ENCODE data around the gene EFCAB12. TPM values are rescaled to one million over a fixed set of nuclear protein-coding genes. Genes with fewer than 3 reads are reported as not detected.
"Not testable (repeated sequence)": the region's sequence is repeated elsewhere in the genome, so short reads cannot be mapped to it uniquely, and the experiment has no call there.

Gene EFCAB12
- total RNA-seq, 1 donor from 2014 or later, result 0.63 TPM

DNA sequence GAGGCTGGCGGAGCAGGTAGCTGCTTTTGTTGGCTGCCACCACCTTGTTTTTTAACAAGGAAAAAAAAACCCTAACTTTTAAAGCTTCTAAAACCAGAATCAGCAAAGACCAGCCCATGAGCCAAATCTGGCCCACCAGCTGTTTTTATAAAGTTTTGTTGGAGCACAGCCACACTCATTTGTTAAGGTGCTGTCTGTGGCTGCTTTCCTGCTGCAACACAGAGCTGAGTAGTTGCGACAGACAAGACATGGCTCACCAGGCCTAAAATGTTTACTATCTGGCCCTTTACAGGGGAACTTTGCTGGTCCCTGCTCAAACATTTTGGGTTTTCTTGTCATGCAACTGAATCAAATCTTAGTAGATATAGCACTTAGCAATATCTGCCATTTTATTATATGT, 18.9 kb downstream of the EFCAB12 start:
- no peak overlapping the region for H3K4me3 Mint-ChIP-seq
- intact Hi-C loops (cut with micrococcal nuclease), result no loop called here
- peaks cover 4% of the 10 kb centered on the region for H3K27me3 Mint-ChIP-seq
- DNase-seq, result no peak
- no peaks in the 10 kb centered on the region for H3K4me1 Mint-ChIP-seq
- no peak overlapping the region for H3K27ac Mint-ChIP-seq
- no peaks in the 10 kb centered on the region for H3K36me3 Mint-ChIP-seq (ENCODE audit: low read depth)
- no peaks in the 10 kb centered on the region for H3K9me3 Mint-ChIP-seq

- no peak for DNase-seq
- no peak overlapping the region for H3K27ac Mint-ChIP-seq
- H3K36me3 Mint-ChIP-seq (ENCODE audit: low read depth), result no peaks in the 10 kb centered on the region
- intact Hi-C loops (cut with micrococcal nuclease), result no loop called here
- H3K27me3 Mint-ChIP-seq, result no peaks in the 10 kb centered on the region
- no peak overlapping the region for H3K4me3 Mint-ChIP-seq
- peaks cover 1% of the 10 kb centered on the region for H3K4me1 Mint-ChIP-seq
- no peaks in the 10 kb centered on the region for H3K9me3 Mint-ChIP-seq
Measured at GRCh38 chr3:129404610-129405009, 23.8 kb downstream of the EFCAB12 start.

DNA sequence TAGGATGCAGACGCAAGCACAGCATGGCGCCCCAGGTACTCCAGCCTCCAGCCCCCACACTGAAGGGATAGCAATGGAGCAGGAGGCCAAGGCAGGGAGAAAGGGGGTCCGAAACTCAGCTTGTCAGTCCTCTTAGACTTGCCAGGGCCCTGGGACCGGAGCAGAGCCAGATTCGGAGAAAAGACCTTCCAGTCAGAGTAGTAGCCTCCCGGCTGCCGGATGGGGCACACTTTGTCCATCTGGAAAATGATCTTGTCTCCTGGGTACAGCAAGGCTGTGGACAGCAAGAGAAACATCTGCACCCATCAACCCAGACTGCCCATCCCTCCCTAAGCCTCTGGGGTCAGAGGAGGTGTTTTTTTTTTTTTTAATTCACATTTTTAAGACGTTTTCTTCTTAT, 24.3 kb downstream of the EFCAB12 start:
- no peak for DNase-seq
- Mint-ChIP-seq H3K27me3 (no peaks in the 10 kb centered on the region), H3K27ac (no peak overlapping the region), H3K4me3 (no peak overlapping the region), H3K9me3 (no peaks in the 10 kb centered on the region), H3K36me3 (ENCODE audit: low read depth) (no peaks in the 10 kb centered on the region), H3K4me1 (peaks cover 4% of the 10 kb centered on the region)
- intact Hi-C loops (cut with micrococcal nuclease), result no loop called here

DNA sequence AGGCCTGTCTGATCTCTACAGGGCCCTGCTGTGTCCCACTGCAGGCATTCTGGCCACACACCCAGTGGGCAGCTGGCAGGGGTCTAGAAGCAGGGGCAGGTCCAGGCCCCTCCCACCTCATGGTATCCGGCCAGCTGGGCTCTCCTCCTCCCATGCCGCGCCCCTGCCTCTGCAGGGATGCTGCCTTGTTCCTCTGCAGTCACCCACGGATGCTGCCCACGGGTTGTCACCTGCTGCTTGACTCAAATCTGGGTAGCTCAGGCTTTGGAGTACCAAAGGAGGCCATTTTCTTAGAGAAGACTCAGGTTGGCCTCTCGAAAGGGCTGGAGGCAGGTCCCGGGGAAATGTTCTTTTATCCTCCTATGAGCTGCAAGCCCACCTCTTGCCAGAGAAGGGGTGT, 25.0 kb downstream of the EFCAB12 start:
- intact Hi-C loops (cut with micrococcal nuclease), result no loop called here
- H3K4me3 Mint-ChIP-seq, result no peak overlapping the region
- peaks cover 4% of the 10 kb centered on the region for H3K36me3 Mint-ChIP-seq (ENCODE audit: low read depth)
- no peaks in the 10 kb centered on the region for H3K27me3 Mint-ChIP-seq
- H3K4me1 Mint-ChIP-seq, result peaks cover 7% of the 10 kb centered on the region
- H3K9me3 Mint-ChIP-seq, result no peaks in the 10 kb centered on the region
- DNase-seq, result no peak
- H3K27ac Mint-ChIP-seq, result no peak overlapping the region

- Mint-ChIP-seq H3K4me3 (no peak overlapping the region), H3K27me3 (no peaks in the 10 kb centered on the region), H3K4me1 (peaks cover 14% of the 10 kb centered on the region), H3K36me3 (ENCODE audit: low read depth) (peaks cover 4% of the 10 kb centered on the region), H3K9me3 (no peaks in the 10 kb centered on the region), H3K27ac (no peak overlapping the region)
- intact Hi-C loops (cut with micrococcal nuclease), result no loop called here
- no peak for DNase-seq
Measured at GRCh38 chr3:129402616-129403015, 25.8 kb downstream of the EFCAB12 start.

DNA sequence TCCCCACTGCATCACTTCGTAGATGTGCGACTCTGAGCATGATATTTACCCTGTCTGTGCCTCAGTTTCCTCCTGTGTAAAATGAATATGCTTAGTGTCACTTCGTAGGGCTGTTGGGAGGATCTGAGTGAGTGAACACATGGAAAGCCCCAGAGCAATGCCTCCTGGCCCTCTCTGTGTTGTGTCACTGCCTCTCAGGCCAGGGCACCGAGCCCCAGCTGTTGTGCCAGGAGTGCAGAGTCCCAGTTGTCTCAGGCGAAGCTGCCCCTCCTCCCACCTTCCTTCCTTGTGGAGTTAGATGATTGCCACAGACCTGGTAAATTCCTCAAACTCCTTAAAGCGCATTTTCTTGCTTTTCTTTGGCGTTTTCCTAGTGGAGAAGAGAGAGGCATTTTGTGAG, 26.2 kb downstream of the EFCAB12 start:
- Mint-ChIP-seq H3K9me3 (no peaks in the 10 kb centered on the region), H3K4me1 (peaks cover 18% of the 10 kb centered on the region), H3K4me3 (no peak overlapping the region), H3K27me3 (no peaks in the 10 kb centered on the region), H3K36me3 (ENCODE audit: low read depth) (peaks cover 8% of the 10 kb centered on the region), H3K27ac (no peak overlapping the region)
- DNase-seq, result no peak
- intact Hi-C loops (cut with micrococcal nuclease), result no loop called here

- Mint-ChIP-seq H3K27ac (peak overlapping the region; percentile 92), H3K36me3 (ENCODE audit: low read depth) (peaks cover 22% of the 10 kb centered on the region), H3K4me1 (peaks cover 31% of the 10 kb centered on the region), H3K27me3 (no peaks in the 10 kb centered on the region), H3K4me3 (peak overlapping the region; percentile 91), H3K9me3 (no peaks in the 10 kb centered on the region)
- DNase-seq, result no peak
- intact Hi-C loops (cut with micrococcal nuclease), result loop anchor here (1.0 to 2.0 kb wide), 5 partner anchors 28 to 1347 kb away; partner anchors contain the start of genes EFCAB12, HMCES, IFT122 and RPN1
Measured at GRCh38 chr3:129399895-129400357, 28.5 kb downstream of the EFCAB12 start.

DNA sequence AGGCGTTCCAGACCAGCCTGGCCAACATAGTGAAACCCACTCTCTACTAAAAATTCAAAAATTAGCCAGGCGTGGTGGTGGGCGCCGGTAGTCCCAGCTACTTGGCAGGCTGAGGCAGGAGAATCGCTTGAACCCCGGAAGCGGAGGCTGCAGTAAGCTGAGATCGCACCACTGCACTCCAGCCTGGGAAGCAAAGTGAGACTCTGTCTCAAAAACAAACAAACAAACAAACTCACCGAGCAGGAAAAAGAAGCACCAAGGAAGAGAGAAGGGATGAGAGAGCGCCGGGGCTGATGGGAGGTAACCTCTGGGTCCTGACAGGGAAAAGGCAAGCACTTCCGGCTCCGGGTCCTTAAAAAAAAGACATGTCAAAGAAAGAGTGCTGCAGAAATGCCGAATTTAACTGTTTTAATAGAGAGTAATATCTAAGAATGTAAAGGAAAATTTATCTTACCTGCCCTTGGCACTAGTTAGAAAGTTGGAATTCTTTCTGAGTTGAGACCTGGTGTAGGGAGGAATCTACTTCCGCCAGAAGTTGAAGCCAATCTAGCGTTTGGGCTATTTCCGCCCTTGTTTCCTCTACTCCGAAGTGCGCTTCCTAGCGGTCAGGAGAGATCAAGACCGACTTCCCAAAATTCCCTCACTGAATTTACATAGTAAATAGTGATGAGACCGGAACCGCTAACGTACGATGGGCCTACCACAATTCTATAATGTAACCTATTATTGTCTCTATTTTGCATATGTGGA, 29.1 kb downstream of the EFCAB12 start:
- peak overlapping the region; percentile 91 for H3K4me3 Mint-ChIP-seq
- peaks cover 22% of the 10 kb centered on the region for H3K36me3 Mint-ChIP-seq (ENCODE audit: low read depth)
- intact Hi-C loops (cut with micrococcal nuclease), result loop anchor here (1.0 to 2.0 kb wide), 5 partner anchors 29 to 1347 kb away; partner anchors contain the start of genes EFCAB12, HMCES, IFT122 and RPN1
- DNase-seq, result peak; percentile 93
- peak overlapping the region; percentile 92 for H3K27ac Mint-ChIP-seq
- H3K4me1 Mint-ChIP-seq, result peaks cover 31% of the 10 kb centered on the region
- H3K27me3 Mint-ChIP-seq, result no peaks in the 10 kb centered on the region
- H3K9me3 Mint-ChIP-seq, result no peaks in the 10 kb centered on the region

- Mint-ChIP-seq H3K4me1 (peaks cover 31% of the 10 kb centered on the region), H3K36me3 (ENCODE audit: low read depth) (peaks cover 24% of the 10 kb centered on the region), H3K27me3 (no peaks in the 10 kb centered on the region), H3K9me3 (no peaks in the 10 kb centered on the region), H3K27ac (peak overlapping the region; percentile 92), H3K4me3 (peak overlapping the region; percentile 91)
- DNase-seq, result no peak
- intact Hi-C loops (cut with micrococcal nuclease), result loop anchor here (1.0 to 2.0 kb wide), 5 partner anchors 30 to 1346 kb away; partner anchors contain the start of genes EFCAB12, HMCES, IFT122 and RPN1
Measured at GRCh38 chr3:129398803-129399144, 29.7 kb downstream of the EFCAB12 start.

GRCh38 chr3:129393760-129394564, 34.5 kb downstream of the EFCAB12 start:
- H3K36me3 Mint-ChIP-seq (ENCODE audit: low read depth), result peaks cover 44% of the 10 kb centered on the region
- H3K27ac Mint-ChIP-seq, H3K4me3 Mint-ChIP-seq: not testable (repeated sequence)

GRCh38 chr3:129393271-129393670, 35.2 kb downstream of the EFCAB12 start:
- Mint-ChIP-seq H3K4me1 (peaks cover 22% of the 10 kb centered on the region), H3K36me3 (ENCODE audit: low read depth) (peaks cover 45% of the 10 kb centered on the region), H3K4me3 (no peak overlapping the region), H3K9me3 (no peaks in the 10 kb centered on the region), H3K27ac (no peak overlapping the region), H3K27me3 (no peaks in the 10 kb centered on the region)
- no peak for DNase-seq
- intact Hi-C loops (cut with micrococcal nuclease), result no loop called here

More at GRCh38 chr3:129393760-129394564, 34.5 kb downstream of the EFCAB12 start:
- H3K27me3 Mint-ChIP-seq; DNase-seq; intact Hi-C loops (cut with micrococcal nuclease); H3K9me3 Mint-ChIP-seq: not testable (repeated sequence)
- H3K4me1 Mint-ChIP-seq, result peaks cover 27% of the 10 kb centered on the region

DNA sequence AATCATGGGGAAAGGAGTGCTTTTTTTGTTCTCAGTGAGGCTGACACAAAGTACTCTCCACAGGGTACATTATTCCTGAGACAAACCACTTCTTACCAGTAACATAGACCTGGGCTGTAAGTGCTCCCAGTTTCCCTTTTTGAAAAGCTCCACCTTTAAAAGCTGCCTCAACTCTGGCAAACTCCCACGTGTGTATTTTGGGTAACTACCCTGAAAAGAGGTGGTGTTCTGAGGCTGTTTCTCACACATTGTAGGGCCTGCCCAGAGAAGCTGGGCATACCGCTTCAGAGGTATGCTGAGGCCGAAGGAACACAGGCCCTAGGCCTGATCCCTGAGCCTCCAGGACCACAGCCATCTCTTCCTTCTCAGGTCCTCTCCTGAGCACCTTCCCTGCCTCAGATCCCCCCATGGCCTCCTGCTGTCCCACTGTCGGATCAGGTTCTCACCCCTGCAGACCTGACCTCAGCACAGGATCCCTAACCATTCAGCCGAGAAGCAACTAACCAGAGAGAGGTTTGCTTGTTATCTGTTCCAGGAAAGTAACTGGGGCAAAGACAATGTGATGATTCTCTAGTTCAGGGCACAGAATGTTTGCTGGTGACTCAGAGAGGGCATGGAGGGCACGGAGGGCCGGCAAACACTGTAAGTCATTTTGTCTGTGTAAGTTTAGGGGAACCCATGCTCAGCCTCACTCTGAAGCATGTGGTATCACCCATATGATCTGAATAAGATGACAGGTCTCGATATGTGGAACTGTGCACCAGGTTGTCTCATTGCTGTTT, 36.1 kb downstream of the EFCAB12 start:
- H3K27ac Mint-ChIP-seq; intact Hi-C loops (cut with micrococcal nuclease); H3K4me3 Mint-ChIP-seq; H3K27me3 Mint-ChIP-seq; DNase-seq; H3K9me3 Mint-ChIP-seq: not testable (repeated sequence)
- peaks cover 14% of the 10 kb centered on the region for H3K4me1 Mint-ChIP-seq
- peaks cover 49% of the 10 kb centered on the region for H3K36me3 Mint-ChIP-seq (ENCODE audit: low read depth)

DNA sequence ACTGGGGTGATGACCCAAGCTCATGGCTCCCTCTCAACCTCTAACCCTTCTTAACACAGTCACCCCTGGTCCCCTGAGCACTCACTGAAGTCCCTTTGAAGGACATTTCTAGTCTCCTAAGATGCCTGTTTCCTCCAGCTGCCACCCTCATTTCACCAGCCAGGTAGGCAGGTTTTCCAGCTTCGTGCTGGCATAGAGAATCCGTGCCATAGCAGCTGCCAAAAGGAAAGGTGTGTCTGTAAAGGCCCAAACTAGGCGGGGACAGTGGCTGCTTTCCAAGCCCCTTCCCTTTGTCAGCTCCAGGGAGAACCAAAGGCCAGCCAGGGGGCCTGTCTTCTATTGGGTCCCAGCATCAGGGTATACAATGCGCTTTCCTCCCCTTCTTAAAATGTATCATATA, 36.9 kb downstream of the EFCAB12 start:
- DNase-seq; intact Hi-C loops (cut with micrococcal nuclease); H3K4me1 Mint-ChIP-seq; H3K9me3 Mint-ChIP-seq; H3K27me3 Mint-ChIP-seq; H3K4me3 Mint-ChIP-seq: not testable (repeated sequence)
- Mint-ChIP-seq H3K27ac (peak overlapping the region; percentile 13), H3K36me3 (ENCODE audit: low read depth) (peaks cover 50% of the 10 kb centered on the region)

Data from activated CD4-positive, alpha-beta T cell treated with anti-CD3 and anti-CD28 coated beads, Interleukin-2, amount 10 ng/mL, durations not matched to agents 24 days and 14 days (primary cell).